Skin epidermis (tissue), 12 donors: Measurements from ENCODE around the gene MYT1.

ENCODE experiments used
- H3K27ac ChIP-seq, 21 experiments: fragments of 200-600 bp; sonication (generic) in 11 of 21; one replicate each; pipeline ENCODE4 v1.5.0; 2020; ENCODE audit warnings: mild to moderate bottlenecking in 3 of 21, inconsistent platforms in 2 of 21, moderate library complexity in 2 of 21
- H3K4me3 ChIP-seq, 7 experiments: fragments of 200-600 bp; sonication (generic) in 2 of 7; one replicate each; pipeline ENCODE4 v1.5.0; 2020; ENCODE audit warnings: inconsistent platforms in 2 of 7, mild to moderate bottlenecking in 2 of 7, moderate library complexity in 1 of 7

MYT1 gene

GRCh38 chr20:64254156-64254555, 89.9 kb downstream of the MYT1 start:
- no peak overlapping the region for H3K4me3 ChIP-seq

DNA sequence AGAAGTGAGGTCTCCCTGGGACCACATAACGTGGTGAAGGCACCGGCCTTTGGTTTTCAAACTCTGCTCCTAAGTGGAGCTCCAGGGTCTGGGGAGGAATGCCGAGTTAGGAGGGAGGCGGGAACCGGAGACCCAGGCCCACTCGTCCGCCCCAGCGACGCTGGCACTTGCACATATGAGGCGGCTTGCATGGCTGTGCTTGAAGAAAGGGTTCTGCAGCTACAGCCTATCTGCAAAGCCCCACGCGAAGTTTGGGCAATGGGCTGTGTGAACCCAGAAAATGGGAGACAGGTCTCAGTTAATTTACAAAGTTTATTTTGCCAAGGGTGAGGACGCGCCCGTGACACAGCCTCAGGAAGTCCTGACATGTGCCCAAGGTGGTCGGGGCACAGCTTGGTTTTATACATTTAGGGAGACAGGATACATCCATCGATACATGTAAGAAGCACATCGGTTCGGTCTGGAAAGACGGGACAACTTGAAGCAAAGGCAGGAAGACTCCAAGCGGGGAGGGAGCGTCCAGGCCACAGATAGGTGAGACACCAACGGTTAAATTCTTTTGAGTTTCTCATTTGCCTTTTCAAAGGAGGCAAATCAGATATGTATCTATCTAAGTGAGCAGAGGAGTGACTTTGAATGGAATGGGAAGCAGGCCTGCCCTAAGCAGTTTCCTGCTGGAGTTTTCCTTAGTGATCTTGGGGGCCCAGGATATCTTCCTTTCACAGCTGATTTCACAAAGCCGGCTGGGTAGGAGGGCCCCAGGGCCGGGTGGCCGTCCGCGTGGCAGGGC, 90.5 kb downstream of the MYT1 start:
- H3K4me3 ChIP-seq, result peak overlapping the region; percentile 62 to 90 (median 78)
- H3K27ac ChIP-seq, result peak overlapping the region; percentile 38 to 99 (median 95)

More at GRCh38 chr20:64254156-64254555, 89.9 kb downstream of the MYT1 start:
- no peak overlapping the region for H3K27ac ChIP-seq

- peak within 1 kb of the TSS; percentile 82 to 99 (median 95) for H3K27ac ChIP-seq
- peak within 1 kb of the TSS; percentile 62 to 90 (median 78) for H3K4me3 ChIP-seq
Measured at GRCh38 chr20:64255361-64256281, 91.4 kb downstream of the MYT1 start, which contains the start of gene PCMTD2. PCMTD2 (plus strand) TSS chr20:64255748; CDS start chr20:64259966, 4,218 bp downstream.

DNA sequence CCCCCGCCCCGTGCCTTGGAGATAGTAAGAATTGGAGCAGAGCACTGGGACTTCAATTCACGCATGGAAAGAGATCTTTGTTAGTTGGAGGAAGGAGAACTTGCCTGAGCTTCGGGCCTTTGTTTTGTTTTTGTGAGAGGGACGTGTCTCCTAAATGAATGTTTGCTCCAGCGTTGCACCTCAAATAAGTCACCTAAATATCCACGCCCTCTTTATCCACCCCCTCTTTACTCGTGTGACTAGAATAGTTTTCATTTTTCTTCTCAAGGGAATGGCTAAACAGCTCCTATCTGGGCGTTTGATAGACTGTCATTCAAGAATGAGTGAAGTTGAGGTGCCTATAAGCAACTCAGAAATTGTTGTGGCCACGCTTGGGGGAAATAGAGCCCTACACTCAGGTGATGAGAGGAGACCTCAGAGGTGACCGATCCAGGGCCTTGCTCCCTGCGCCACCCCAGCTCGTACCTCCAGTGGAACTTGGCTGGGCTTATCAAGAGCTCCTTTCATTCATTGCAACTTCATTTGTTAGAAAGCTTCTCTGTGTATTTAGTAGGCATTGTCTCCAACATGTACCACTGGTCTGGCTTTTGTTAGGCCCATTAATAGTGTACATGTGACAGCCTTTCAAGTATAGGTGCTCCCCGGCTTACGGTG, 92.2 kb downstream of the MYT1 start:
- H3K4me3 ChIP-seq, result peak overlapping the region; percentile 62 to 90 (median 78)
- H3K27ac ChIP-seq, result peak overlapping the region; percentile 82 to 99 (median 95)

GRCh38 chr20:64257107-64257757, 93.0 kb downstream of the MYT1 start:
- Histone ChIP-seq H3K4me3 (peak overlapping the region in 2 of 7 experiments; percentile 82 to 90), H3K27ac (peak overlapping the region in 3 of 21 experiments; percentile 52 to 97 (median 86))

DNA sequence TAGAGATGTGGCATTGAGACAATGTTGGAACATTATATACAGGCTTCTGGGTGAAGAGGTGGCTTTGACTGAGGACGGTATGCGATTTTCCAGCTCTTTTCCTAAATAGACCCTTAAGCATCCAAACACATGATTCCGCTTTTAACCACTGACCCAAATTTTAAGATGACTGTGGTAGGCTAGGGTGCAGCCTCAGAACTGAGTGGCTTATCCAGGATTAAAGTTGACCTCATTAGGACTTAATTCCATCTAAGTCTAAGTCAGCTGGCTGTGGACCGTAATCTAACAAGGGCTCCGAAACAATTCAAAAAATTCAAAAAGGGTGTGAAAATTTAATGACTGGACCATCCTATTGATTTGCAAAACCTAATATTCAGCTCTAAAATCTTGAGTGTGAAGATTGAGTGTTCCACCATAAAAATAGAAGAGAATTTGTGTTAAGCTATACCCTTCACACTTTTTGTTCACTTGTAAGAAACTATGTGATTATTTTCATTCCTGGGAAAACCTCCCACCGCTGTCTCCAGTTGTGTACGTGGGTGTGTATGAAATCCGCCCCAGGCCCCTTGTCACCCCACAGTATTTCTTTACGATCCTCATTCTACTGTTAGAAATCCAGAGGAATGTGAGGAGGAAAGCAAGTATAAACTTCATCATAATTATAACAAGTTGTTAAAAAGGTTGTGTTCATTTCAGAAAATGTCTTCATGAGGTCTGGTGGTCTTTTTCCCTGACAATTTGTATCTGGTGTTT, 94.0 kb downstream of the MYT1 start:
- Histone ChIP-seq H3K4me3 (no peak overlapping the region), H3K27ac (no peak overlapping the region)

GRCh38 chr20:64260239-64260638, 96.0 kb downstream of the MYT1 start:
- Histone ChIP-seq H3K27ac (peak overlapping the region in 5 of 21 experiments; percentile 24 to 61 (median 46)), H3K4me3 (no peak overlapping the region)

GRCh38 chr20:64261138-64261537, 96.9 kb downstream of the MYT1 start:
- H3K27ac ChIP-seq, result peak overlapping the region in 16 of 21 experiments; percentile 8 to 72 (median 45)

DNA sequence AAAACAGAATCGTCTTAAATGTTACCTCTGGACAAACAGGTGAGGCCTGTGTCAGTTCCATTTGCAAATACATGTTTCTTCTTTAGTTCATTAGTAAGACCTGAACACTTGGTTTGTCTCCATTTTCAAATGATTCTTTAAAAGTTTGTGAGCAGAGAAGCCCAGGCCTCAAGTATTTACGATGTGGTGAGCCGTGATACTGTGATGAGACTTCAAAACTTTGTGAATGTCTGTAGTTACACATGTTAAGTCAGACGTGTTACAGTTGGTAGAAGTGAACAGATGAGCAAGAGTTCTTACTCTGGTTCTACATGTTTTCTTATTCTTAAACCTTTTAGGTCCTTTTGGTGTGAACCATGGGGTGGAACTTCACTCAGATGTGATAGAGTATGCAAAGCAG, 99.8 kb downstream of the MYT1 start:
- H3K27ac ChIP-seq, result no peak overlapping the region

More at GRCh38 chr20:64261138-64261537, 96.9 kb downstream of the MYT1 start:
- H3K4me3 ChIP-seq, result no peak overlapping the region

GRCh38 chr20:64265201-64265600, 100.9 kb downstream of the MYT1 start:
- H3K4me3 ChIP-seq, result no peak overlapping the region
- H3K27ac ChIP-seq, result no peak overlapping the region

More for the DNA sequence above, 99.8 kb downstream of the MYT1 start:
- no peak overlapping the region for H3K4me3 ChIP-seq

DNA sequence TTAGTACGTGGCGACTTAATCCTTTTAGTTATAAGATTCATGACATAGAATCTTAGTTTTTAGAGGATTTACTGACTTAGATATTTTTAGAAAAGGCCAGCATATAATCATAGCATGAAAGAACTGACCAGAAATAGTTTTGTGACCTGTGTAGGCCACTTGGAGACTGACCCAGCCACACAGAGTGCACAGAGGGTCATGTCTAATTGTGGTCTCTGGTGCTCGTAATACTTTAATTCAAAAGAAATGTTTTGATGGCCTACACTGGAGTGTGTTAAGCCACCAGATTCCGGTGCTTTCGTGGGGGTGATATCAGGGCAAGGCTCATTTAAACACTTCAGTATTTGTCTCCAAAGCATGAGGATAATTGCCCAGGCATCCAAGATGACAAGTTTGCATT, 102.7 kb downstream of the MYT1 start:
- no peak overlapping the region for H3K27ac ChIP-seq
- no peak overlapping the region for H3K4me3 ChIP-seq

GRCh38 chr20:64268174-64268573, 103.9 kb downstream of the MYT1 start:
- Histone ChIP-seq H3K4me3 (no peak overlapping the region), H3K27ac (no peak overlapping the region)

DNA sequence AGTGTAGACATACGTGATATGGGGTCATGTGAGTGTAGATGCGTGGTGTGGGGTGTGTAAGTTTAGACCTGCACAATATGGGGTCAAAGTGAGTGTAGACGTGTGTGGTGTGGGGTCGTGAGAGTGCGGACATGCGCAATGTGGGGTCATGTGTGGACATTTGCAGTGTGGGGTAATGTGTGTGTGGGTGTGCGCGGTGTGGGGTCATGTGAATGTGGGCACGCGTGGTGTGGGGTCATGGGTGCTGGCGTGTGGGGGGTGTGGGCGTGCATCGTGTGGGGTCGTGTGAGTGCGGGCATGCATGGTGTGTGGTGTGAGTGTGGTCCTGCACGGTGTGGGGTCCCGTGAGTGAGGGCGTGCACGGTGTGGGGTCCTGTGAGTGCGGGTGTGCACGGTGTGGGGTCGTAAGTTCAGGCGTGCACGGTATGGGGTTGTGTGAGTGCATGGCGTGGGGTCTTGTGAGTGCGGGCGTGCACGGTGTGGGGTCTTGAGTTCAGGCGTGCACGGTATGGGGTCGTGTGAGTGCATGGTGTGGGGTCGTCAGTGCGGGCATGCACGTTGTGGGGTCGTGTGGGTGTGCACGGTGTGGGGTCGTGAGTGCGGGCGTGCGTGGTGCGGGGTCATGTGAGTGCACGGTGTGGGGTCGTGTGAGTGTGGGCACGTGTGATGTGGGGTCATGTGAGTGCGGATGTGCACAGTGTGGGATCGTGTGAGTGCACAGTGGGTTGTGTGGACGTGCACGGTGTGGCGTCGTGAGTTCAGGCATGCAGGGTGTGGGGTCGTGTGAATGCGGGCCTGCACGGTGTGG, 105.6 kb downstream of the MYT1 start:
- Histone ChIP-seq H3K27ac (no peak overlapping the region), H3K4me3 (no peak overlapping the region)

DNA sequence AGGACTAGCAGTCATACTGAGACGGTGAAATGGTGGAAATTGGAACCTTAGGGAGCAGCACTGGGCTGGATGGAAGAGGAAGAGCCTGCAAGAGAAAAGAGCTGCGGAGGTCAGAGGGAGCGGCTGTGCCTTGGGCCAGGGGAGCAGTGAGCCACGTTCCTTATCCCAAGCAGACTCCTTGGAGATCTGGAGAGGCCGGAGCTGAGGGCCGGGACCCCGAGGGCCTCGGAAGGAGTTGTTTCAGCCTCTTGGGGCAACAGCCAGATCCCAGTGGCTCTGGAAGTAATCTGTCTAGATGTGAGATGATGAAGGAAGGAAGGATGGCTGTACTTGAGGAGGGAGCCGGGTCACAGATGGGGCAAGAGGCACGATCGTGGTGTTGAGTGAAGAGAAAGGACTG, 107.4 kb downstream of the MYT1 start:
- no peak overlapping the region for H3K4me3 ChIP-seq
- H3K27ac ChIP-seq, result no peak overlapping the region

- no peak overlapping the region for H3K27ac ChIP-seq
- H3K4me3 ChIP-seq, result no peak overlapping the region
Measured at GRCh38 chr20:64273109-64273508, 108.9 kb downstream of the MYT1 start.

GRCh38 chr20:64276817-64277216, 112.6 kb downstream of the MYT1 start:
- no peak overlapping the region for H3K4me3 ChIP-seq
- no peak overlapping the region for H3K27ac ChIP-seq

DNA sequence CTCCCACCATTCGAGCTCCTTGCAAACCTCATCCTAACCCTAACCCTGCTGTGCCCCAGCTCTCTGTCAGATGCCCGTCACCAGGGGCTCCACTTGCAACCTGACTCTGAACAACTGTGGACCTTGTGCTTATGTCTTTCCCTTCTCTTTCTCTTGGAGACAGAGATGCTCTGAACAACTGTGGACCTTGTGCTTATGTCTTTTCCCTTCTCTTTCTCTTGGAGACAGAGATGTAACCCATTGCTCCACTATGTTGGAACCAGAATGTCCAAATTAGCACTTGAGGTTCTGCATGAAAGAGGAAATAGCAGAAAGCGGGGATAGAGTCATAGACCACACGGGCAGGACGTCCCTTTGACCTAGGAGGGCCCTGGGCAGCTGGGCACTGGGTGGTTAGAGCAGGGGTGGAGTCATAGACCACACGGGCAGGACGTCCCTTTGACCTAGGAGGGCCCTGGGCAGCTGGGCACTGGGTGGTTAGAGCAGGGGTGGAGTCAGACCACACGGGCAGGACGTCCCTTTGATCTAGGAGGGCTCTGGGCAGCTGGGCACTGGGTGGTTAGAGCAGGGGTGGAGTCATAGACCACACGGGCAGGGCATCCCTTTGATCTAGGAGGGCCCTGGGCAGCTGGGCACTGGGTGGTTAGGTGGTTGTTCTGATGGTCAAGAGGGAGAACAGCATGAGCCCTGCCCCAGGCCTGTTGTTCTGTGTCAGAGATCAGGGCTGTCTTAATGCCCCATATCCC, 113.5 kb downstream of the MYT1 start:
- Histone ChIP-seq H3K27ac (no peak overlapping the region), H3K4me3 (no peak overlapping the region)
